ENCODE data around the gene C1QTNF1. TPM values are rescaled to one million over a fixed set of nuclear protein-coding genes. Genes with fewer than 3 reads are reported as not detected.

C1QTNF1 gene
- total and polyA plus RNA-seq, 7 donors = 10.5 to 22.8 (median 16.9) TPM

DNA sequence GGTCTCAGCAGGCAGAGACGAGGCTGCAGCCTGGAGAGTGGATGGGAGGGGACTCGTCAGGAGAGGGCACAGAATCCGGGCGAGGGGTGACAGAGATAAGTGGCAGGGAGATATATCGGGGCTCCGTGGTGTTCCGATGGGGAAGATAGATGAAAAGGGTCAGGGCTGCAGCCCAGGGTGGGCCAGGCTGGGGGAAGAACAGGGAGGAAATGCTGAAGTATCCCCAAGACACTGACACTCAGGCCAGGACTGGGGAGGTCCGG is 46.4 kb upstream of the C1QTNF1 start:
- Histone ChIP-seq H3K9me3 (no peaks in the 10 kb centered on the region), H3K36me3 (ENCODE audit: insufficient read depth in 1 of 2, low read depth in 1 of 2) (no peaks in the 10 kb centered on the region), H3K27me3 (ENCODE audit: insufficient read depth in 3 of 3, low read length in 2 of 3) (no peaks in the 10 kb centered on the region), H3K4me3 (no peak overlapping the region), H3K27ac (peak overlapping the region; percentile 30), H3K4me1 (peaks cover 28% of the 10 kb centered on the region)
- ATAC-seq (no peak), DNase-seq (no peak)
- intact Hi-C loops (cut with DNase I) = loop anchor here in 1 of 2 donors (10.0 kb wide), 1 partner anchor 483 kb away; no protein-coding TSS in a partner anchor
- TF ChIP-seq, protein P1, sequence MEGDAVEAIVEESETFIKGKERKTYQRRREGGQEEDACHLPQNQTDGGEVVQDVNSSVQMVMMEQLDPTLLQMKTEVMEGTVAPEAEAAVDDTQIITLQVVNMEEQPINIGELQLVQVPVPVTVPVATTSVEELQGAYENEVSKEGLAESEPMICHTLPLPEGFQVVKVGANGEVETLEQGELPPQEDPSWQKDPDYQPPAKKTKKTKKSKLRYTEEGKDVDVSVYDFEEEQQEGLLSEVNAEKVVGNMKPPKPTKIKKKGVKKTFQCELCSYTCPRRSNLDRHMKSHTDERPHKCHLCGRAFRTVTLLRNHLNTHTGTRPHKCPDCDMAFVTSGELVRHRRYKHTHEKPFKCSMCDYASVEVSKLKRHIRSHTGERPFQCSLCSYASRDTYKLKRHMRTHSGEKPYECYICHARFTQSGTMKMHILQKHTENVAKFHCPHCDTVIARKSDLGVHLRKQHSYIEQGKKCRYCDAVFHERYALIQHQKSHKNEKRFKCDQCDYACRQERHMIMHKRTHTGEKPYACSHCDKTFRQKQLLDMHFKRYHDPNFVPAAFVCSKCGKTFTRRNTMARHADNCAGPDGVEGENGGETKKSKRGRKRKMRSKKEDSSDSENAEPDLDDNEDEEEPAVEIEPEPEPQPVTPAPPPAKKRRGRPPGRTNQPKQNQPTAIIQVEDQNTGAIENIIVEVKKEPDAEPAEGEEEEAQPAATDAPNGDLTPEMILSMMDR (IDR thresholded peaks at IDR 0.05) = no peak
- 76 to 83% (median 80%) methylated on average over 8 of the region's 8 CpGs for WGBS, 3 donors

DNA sequence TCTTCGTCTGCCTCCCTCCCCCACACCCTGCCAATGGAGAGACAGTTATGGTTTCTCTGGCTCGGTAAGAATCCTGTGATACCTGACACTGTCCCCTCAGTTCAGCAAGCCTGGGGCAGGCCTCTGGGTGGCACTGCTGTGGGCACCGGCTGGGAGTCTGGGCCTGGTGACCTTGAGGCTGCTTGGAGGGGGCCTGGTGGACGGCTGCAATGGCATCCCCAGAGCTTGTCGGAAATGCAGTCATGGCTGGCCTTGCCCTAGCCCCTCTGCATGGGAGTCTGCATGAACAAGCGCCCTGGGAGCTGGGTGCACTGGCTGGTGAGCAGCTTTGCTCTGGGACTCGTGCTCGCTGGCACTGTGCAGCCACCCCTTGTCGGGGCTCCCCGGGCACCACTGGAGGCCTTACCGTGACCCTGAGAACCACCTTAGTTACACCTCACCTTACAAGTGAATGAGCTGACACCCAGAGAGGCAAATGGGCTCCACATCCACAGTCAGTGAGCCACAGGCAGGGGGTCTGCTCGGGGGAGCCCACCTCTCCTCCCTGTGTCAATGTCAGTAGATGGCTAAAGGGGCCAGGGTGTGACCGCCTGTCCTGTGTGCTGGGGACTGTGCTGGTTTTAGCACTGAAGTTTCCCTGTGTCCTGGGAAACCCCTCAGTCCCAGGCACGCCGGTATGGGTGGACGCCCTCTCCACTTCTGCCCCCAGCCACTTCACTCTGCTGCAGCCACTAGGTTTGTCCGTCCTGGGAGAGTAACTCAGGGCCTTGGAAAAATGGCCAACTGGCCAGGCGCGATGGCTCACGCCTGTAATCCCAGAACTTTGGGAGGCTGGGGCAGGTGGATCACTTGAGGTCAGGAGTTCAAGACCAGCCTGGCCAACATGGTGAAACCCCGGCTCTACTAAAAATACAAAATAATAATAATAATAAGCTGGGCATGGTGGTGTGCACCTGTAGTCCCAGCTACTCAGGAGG is 45.7 kb upstream of the C1QTNF1 start:
- Histone ChIP-seq H3K27me3 (ENCODE audit: insufficient read depth in 3 of 3, low read length in 2 of 3) (no peaks in the 10 kb centered on the region), H3K27ac (peak overlapping the region; percentile 30), H3K36me3 (ENCODE audit: insufficient read depth in 1 of 2, low read depth in 1 of 2) (no peaks in the 10 kb centered on the region), H3K9me3 (no peaks in the 10 kb centered on the region), H3K4me3 (no peak overlapping the region), H3K4me1 (peaks cover 28% of the 10 kb centered on the region)
- TF ChIP-seq, protein P1 (IDR thresholded peaks at IDR 0.05) = no peak
- no peak for DNase-seq
- 55 to 62% (median 62%) methylated on average over 21 of the region's 21 CpGs for WGBS, 3 donors
- peak; percentile 46 to 70 (median 67) for ATAC-seq
- intact Hi-C loops (cut with DNase I) = loop anchor here in 1 of 2 donors (10.0 kb wide), 1 partner anchor 483 kb away; no protein-coding TSS in a partner anchor

DNA sequence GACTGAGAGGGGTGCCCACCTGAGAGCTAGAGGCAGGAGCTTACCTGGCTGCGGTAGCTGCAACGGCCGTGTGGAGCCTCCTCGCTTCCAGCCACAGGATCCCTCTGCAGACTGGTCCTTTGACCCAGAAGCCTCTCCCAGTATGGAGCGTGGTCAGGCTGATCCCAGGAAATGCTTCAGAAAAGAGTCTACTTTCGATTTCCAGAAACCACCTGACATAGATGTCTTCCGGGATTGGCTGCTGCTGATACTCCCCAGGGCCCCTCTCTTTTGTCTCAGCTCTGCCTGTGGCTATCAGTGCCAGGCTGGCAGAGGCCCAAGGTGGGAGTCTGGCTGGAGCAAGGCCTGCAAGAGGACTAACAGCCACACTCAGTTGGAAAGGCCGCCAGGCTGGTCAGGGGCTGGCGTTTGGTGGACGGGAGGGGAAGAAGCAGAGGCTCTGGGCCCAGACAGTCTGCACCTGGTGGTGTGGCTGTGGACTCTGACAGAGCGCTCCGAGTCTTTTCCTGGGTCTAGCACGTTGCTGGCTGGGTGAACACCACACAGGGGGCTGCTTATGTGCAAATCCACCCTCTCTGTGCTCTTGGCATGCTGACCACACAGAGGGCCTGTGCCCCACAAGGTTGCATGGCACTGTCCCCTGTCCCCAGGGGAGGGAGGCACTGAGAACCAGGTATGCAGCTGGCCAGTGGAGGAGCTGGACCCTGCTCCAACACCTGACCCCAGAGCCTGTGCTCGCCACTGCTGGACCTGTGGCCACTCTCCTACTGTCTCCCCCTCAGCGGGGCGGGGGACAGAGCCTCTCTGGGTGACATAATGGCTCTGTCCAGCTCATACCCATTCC is 44.0 kb upstream of the C1QTNF1 start, which contains the start of gene LGALS3BP:
TSS of gene LGALS3BP (minus strand) at position 144 of the 844 bp plus-strand sequence. CDS start 2,732 bp downstream, outside the sequence.
- intact Hi-C loops (cut with DNase I) = loop anchor here in 1 of 2 donors (10.0 kb wide), 1 partner anchor 485 kb away; no protein-coding TSS in a partner anchor
- H3K36me3 ChIP-seq (ENCODE audit: insufficient read depth in 1 of 2, low read depth in 1 of 2) = no peaks in the 10 kb centered on the region
- TF ChIP-seq, protein P1 (IDR thresholded peaks at IDR 0.05) = no peak
- 52 to 65% (median 55%) methylated on average over 16 of the region's 16 CpGs for WGBS, 3 donors
- peak; percentile 74 to 79 for DNase-seq
- peak in 3 of 4 donors; percentile 23 to 46 (median 36) for ATAC-seq
- no peak within 1 kb of the TSS for H3K27ac ChIP-seq
- H3K4me3 ChIP-seq = peak within 1 kb of the TSS; percentile 51
- no peaks in the 10 kb centered on the region for H3K27me3 ChIP-seq (ENCODE audit: insufficient read depth in 3 of 3, low read length in 2 of 3)
- H3K4me1 ChIP-seq = peaks cover 23% of the 10 kb centered on the region
- H3K9me3 ChIP-seq = no peaks in the 10 kb centered on the region

DNA sequence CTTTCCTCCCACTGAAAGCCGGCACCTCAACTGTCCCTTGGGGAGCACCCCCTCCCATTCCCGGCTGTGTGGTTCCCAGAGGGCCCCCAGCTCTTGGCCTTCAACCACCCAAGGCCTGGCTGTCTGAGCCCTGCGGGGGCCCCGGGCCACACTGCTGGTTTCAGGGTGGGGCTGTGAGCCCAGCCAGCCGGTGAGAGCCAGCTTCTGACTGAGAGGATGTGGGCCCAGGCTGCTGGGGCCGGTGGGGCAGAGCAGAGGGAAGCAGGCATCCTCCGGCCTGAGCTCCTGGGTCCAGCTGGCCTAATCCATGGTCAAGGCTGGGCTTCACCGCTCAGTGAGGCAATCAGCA is 43.4 kb upstream of the C1QTNF1 start:
- Histone ChIP-seq H3K4me1 (peaks cover 19% of the 10 kb centered on the region), H3K4me3 (no peak overlapping the region), H3K27me3 (ENCODE audit: insufficient read depth in 3 of 3, low read length in 2 of 3) (no peaks in the 10 kb centered on the region), H3K9me3 (no peaks in the 10 kb centered on the region), H3K27ac (no peak overlapping the region), H3K36me3 (ENCODE audit: insufficient read depth in 1 of 2, low read depth in 1 of 2) (no peaks in the 10 kb centered on the region)
- no peak for DNase-seq
- TF ChIP-seq, protein P1 (IDR thresholded peaks at IDR 0.05) = no peak
- no peak for ATAC-seq
- intact Hi-C loops (cut with DNase I) = no loop called here
- WGBS, 3 donors = 62 to 74% (median 68%) methylated on average over 8 of the region's 8 CpGs

Data from psoas muscle (tissue), 8 donors.